Epithelial cell of esophagus (primary cell): ENCODE data around the gene SYT8.

Experiments used
- DNase-seq: peaks from one replicate; pipeline ENCODE4 v3.0.0; 2010; ENCODE audit warnings: low read depth
- H3K4me3 ChIP-seq: 2 replicates; pipeline ENCODE4 v1.5.1; 2011; ENCODE audit warnings: mild to moderate bottlenecking, low read length, control low read depth
- CTCF ChIP-seq: IDR thresholded peaks from 2 replicates; pipeline ENCODE4 v1.5.1; 2011; ENCODE audit warnings: low read depth, mild to moderate bottlenecking, low read length, control low read depth, inconsistent platforms; ENCODE audit not compliant: insufficient read depth; ENCODE audit errors: missing control alignments

SYT8 gene

GRCh38 chr11:1834779-1835670 is at the start of gene SYT8:
Gene SYT8 (plus strand): TSS chr11:1834990. CDS start chr11:1835106, 116 bp downstream.
- no peak for DNase-seq
- peak within 1 kb of the TSS; percentile 27 for H3K4me3 ChIP-seq
- TF ChIP-seq CTCF: no peak

GRCh38 chr11:1785749-1786413 is 48.9 kb upstream of the SYT8 start:
- no peak for TF ChIP-seq CTCF
- H3K4me3 ChIP-seq: no peak overlapping the region
- DNase-seq: no peak

- H3K4me3 ChIP-seq: no peak overlapping the region
- no peak for DNase-seq
- no peak for TF ChIP-seq CTCF
Measured at GRCh38 chr11:1786466-1786865, 48.3 kb upstream of the SYT8 start.

GRCh38 chr11:1791912-1792311 is 42.9 kb upstream of the SYT8 start:
- no peak for DNase-seq
- TF ChIP-seq CTCF: no peak
- no peak overlapping the region for H3K4me3 ChIP-seq

GRCh38 chr11:1792461-1792860 is 42.3 kb upstream of the SYT8 start:
- no peak for TF ChIP-seq CTCF
- no peak for DNase-seq
- no peak overlapping the region for H3K4me3 ChIP-seq

GRCh38 chr11:1793081-1793480 is 41.7 kb upstream of the SYT8 start:
- TF ChIP-seq CTCF: no peak
- no peak for DNase-seq
- H3K4me3 ChIP-seq: no peak overlapping the region
